Activated T-helper 9 cell treated with anti-CD3 and anti-CD28 coated beads, Interleukin-2, amount 50 U/mL, for 16 hours (primary cell): ENCODE results near the gene SMTNL1.
A peak's percentile ranks its signal among the peaks of the same experiment; 100 is the strongest.
"Not testable (repeated sequence)": the region's sequence is repeated elsewhere in the genome, so short reads cannot be mapped to it uniquely, and the experiment has no call there.

ENCODE experiments used
- DNase-seq: peaks from one replicate; pipeline ENCODE4 v3.0.0-alpha.2; 2020; ENCODE audit warnings: low read depth

Gene SMTNL1

GRCh38 chr11:57511741-57512430 is 25.5 kb upstream of the SMTNL1 start:
- DNase-seq: no peak

GRCh38 chr11:57512646-57513451 is 24.5 kb upstream of the SMTNL1 start:
- DNase-seq: no peak

GRCh38 chr11:57513452-57513795 is 24.0 kb upstream of the SMTNL1 start:
- DNase-seq: no peak

GRCh38 chr11:57513911-57514537 is 23.4 kb upstream of the SMTNL1 start:
- no peak for DNase-seq

DNA sequence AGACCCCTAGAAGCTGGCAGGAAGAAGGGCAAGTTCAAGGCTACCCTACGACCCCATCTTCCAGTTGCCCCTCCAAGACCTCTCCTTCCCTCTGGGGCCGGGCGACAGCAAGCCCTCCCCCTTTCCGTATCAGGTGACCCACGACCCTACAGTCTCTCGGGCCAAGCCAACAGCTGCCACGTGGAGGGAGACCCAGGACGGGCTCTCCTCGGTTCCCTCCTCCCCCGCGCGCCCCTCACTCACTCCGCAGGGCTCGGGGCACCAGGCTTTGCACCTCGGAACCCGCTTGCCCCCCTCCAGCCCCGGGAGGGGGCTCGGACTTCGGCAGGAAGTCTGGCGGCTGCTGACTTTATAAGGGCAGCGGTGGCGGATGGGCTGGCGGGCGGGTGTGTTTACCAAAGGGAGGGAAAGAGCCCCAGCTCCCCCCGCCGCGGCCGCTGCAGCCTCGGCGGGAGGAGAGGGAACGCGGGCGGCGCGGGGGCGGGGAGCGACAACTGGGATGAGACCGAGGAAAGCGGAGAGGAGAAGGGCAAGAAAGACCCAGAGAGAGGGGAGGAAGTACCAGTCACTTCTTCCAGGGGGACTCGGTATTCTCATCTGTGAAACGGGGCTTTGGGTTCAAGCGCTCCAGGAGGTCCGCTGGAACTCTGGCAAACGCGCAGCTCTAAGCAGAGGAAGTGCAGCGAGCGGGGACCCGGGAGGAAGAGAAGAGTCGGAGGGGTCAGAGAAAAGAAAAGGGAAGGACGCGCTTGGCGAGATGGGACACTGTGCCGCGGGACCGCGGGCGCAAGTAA is 22.7 kb upstream of the SMTNL1 start:
- DNase-seq: peak; percentile 30

GRCh38 chr11:57515332-57516060 is 21.9 kb upstream of the SMTNL1 start, which contains the start of gene SLC43A1:
TSS of gene SLC43A1 (minus strand) at chr11:57515702. CDS start at chr11:57514111, 1,591 bp downstream.
- peak; percentile 14 for DNase-seq

GRCh38 chr11:57516061-57516443 is 21.3 kb upstream of the SMTNL1 start:
- DNase-seq: no peak

DNA sequence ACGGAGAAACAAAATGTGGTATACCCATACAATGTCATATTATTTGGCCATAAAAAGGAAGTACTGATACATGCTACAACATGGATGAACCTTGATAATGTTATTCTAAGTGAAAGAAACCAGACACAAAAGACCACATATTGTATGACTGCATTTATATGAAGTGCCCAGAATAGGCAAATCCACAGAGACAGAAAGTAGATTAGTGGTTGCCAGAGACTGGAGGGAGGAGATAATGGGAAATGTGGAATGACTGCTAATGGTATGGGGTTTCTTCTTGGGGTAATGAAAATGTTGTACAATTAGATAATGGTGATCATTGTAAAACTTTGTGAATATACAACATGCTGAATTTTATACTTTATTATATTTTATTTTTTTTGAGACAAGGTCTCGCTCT is 16.3 kb upstream of the SMTNL1 start:
- no peak for DNase-seq

DNA sequence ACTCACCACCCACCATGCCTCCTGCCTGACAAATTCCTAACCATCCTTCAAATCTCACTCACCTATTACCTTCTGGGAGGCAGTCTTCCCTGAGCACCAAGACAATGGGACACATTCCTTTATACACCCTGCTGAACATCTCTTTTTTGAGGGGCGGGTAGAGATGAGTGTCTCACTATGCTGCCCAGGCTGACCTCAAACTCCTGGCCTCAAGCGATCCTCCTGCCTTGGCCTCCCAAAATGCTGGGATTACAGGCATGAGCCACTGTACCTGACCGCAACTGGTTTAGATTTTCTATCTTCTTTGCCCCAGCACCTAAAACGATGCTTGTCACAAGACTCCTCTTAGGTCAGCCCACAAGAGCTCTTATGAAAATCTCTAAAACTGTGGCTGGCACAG is 14.0 kb upstream of the SMTNL1 start:
- DNase-seq: no peak

DNA sequence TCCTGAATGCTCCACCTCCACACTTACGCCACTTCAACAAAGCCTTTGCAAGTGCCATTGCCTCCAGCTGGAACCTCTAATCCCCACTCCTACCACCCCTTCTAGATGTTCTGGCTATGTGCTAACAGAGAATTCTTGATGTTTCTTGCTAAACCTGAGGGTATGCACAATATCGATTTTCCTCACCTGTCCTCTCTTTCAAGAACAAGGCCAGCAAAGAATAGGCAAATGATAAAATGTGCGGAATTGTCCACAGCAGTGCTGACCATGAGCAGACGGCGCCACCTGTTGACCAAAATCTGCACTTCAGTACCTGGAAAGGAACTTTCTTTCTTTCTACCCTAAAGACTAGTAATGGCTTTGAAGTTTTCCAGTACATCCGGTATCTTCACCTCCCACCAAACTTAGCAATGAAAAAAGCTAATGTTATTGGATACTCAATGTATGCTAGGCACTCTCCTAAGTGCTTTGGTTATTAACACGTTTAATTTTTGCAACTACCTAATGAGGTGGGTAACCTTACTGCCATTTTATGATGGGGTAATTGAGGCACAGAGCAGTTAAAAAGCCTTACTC is 10.3 kb upstream of the SMTNL1 start:
- DNase-seq: peak; percentile 52

- no peak for DNase-seq
Observed at GRCh38 chr11:57529012-57529411, 8.4 kb upstream of the SMTNL1 start.

DNA sequence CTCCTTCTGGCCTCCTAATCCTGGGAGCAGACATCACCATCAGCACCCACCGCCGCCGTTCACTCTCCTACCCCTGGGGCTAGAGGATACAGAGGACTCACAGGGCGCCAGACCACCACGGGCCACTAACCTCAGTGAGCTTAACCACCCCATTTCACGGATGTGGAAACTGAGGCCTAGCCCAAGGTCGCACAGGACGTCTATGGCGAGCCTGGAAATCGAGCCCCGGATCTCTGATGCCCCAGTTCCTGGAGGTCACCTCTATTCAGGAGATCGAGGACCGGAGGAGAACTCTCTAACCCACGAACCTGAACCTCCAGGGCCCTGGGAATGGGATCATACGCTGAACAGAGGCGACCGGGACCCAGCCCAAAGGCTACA is 7.2 kb upstream of the SMTNL1 start:
- no peak for DNase-seq

DNA sequence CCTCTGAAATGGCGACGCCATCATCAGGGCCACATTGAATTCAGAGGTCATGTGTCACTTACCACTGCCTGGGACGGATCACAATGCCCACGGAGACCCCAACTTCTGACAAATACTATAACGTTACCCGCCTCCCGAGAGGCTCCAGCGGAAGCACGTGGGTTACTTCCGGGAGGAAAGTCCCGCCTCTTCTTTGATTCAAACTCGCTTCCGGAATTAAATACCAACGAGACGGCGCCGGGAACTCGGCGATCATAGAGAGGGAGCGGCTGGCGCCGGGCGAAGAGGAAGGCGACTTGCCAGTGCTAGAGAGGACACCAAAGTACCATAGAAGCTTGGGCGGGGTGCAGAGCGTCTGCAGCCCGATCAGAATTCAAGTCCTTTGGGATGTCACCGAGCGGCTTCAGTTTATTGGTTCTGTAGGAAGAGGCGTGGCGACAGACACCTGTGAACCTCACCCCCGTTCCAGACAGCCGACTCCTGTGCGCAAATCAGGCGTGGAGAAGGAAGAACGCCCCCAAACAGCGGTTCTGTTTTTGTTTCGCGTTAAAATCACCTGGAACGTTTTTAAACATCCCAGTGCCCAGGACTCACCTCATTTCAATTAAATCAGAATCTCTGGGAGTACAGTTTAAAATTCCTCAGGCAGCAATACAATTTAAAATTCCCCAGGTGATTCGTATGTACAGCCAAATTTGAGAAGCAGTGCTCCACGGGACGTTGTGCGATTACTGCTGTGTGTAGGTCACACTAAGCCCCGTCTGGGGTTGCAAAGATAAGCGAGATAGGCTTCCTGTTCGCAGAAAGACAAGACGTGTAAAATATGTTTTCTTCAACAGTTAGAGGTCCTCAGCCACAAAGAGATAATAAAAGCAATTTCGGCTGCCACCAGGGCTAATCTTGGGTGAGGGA is 6.5 kb upstream of the SMTNL1 start, which contains the start of gene TIMM10:
TSS of gene TIMM10 (minus strand) at position 159 of the 912 bp plus-strand sequence. CDS start 565 bp downstream, outside the sequence.
- peak; percentile 89 for DNase-seq

DNA sequence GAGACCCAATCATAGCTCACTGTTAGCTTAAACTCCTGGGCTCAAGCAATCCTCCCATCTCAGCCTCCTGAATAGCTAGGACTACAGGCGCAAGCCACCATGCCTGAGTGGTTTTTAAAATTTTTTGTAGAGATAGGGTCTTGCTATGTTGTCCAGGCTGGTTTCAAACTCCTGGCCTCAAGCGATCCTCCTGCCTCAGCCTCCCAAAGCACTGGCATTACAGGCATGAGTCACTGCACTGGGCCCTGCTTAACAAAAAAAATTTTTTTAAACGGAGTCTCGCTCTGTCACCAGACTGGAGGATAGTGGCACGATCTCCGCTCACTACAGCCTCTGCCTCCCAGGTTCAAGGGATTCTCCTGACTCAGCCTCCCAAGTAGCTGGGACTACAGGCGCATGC is 2.9 kb upstream of the SMTNL1 start:
- DNase-seq: not testable (repeated sequence)

GRCh38 chr11:57539342-57539741 is 1.9 kb downstream of the SMTNL1 start:
- no peak for DNase-seq

DNA sequence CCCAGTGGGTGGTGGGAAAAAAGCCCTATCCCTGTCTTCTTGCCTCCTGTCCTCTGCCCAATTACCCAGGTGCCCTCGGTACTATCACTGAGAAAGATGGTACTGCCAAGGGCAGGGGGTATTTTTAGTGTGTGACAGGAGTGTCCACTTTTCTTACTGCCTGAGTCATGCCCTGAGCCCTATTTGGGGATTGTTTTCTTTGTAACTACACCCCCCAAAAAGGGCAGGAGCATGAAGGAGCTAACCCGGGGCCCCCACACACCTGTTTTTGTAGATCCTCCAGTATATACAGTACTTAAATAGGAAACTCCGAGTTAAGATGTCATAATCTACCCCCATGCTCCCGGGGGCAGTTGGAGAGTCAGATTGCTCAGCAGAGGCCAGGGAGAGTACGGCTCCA is 3.8 kb downstream of the SMTNL1 start:
- no peak for DNase-seq

- no peak for DNase-seq
Observed at GRCh38 chr11:57542582-57542981, 5.2 kb downstream of the SMTNL1 start.

- no peak for DNase-seq
Observed at GRCh38 chr11:57543593-57543992, 6.2 kb downstream of the SMTNL1 start.

DNA sequence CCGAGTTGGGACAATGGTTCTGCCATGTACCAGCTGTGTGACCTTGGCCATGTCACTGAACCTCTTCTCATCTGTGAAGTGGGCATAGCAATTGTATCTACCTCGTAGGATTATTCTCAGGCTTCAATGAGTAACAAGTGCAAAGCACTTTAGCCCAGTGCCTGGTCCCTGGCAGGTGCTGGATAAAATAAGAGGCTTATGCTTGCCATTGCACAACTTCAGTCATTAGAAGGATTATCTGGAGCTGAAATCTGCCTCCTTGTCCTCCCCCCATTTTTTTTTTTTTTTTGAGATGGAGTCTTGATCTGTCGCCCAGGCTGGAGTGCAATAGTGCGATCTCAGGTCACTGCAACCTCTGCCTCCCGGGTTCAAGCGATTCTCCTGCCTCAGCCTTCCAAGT is 7.2 kb downstream of the SMTNL1 start:
- DNase-seq: no peak

GRCh38 chr11:57545883-57546282 is 8.5 kb downstream of the SMTNL1 start:
- DNase-seq: no peak
